ENCODE measurements around the gene FOXL1.

The FOXL1 gene

GRCh38 chr16:86618431-86619238 is 40.3 kb downstream of the FOXL1 start:
- no peak overlapping the region for H3K27ac ChIP-seq (ENCODE audit: insufficient read depth, low read length, poor library complexity, severe bottlenecking)

GRCh38 chr16:86619239-86619794 is 41.0 kb downstream of the FOXL1 start:
- Histone ChIP-seq H3K36me3 (ENCODE audit: control insufficient read depth, insufficient read depth, low read length) (no peaks in the 10 kb centered on the region), H3K27ac (ENCODE audit: insufficient read depth, low read length, poor library complexity, severe bottlenecking) (no peak overlapping the region), H3K27me3 (replicated peaks; ENCODE audit: control insufficient read depth, insufficient read depth, low read length, poor library complexity, severe bottlenecking) (no peaks in the 10 kb centered on the region), H3K9me3 (ENCODE audit: control insufficient read depth, low read length) (no peaks in the 10 kb centered on the region), H3K4me1 (ENCODE audit: control insufficient read depth, insufficient read depth, low read length, poor library complexity, severe bottlenecking) (no peaks in the 10 kb centered on the region), H3K4me3 (ENCODE audit: insufficient read depth, low read depth, low read length, poor library complexity, severe bottlenecking) (no peak overlapping the region)
- no peak for DNase-seq

More at GRCh38 chr16:86618431-86619238, 40.3 kb downstream of the FOXL1 start:
- H3K36me3 ChIP-seq (ENCODE audit: control insufficient read depth, insufficient read depth, low read length): no peaks in the 10 kb centered on the region
- no peaks in the 10 kb centered on the region for H3K27me3 ChIP-seq (replicated peaks; ENCODE audit: control insufficient read depth, insufficient read depth, low read length, poor library complexity, severe bottlenecking)
- H3K4me1 ChIP-seq (ENCODE audit: control insufficient read depth, insufficient read depth, low read length, poor library complexity, severe bottlenecking): no peaks in the 10 kb centered on the region
- H3K9me3 ChIP-seq (ENCODE audit: control insufficient read depth, low read length): no peaks in the 10 kb centered on the region
- DNase-seq: no peak
- H3K4me3 ChIP-seq (ENCODE audit: insufficient read depth, low read depth, low read length, poor library complexity, severe bottlenecking): no peak overlapping the region

- no peak for DNase-seq
- H3K36me3 ChIP-seq (ENCODE audit: control insufficient read depth, insufficient read depth, low read length): no peaks in the 10 kb centered on the region
- H3K9me3 ChIP-seq (ENCODE audit: control insufficient read depth, low read length): no peaks in the 10 kb centered on the region
- no peaks in the 10 kb centered on the region for H3K27me3 ChIP-seq (replicated peaks; ENCODE audit: control insufficient read depth, insufficient read depth, low read length, poor library complexity, severe bottlenecking)
- no peak overlapping the region for H3K4me3 ChIP-seq (ENCODE audit: insufficient read depth, low read depth, low read length, poor library complexity, severe bottlenecking)
- no peaks in the 10 kb centered on the region for H3K4me1 ChIP-seq (ENCODE audit: control insufficient read depth, insufficient read depth, low read length, poor library complexity, severe bottlenecking)
- H3K27ac ChIP-seq (ENCODE audit: insufficient read depth, low read length, poor library complexity, severe bottlenecking): no peak overlapping the region
Measured at GRCh38 chr16:86620184-86620583, 41.8 kb downstream of the FOXL1 start.

GRCh38 chr16:86621966-86622365 is 43.6 kb downstream of the FOXL1 start:
- Histone ChIP-seq H3K9me3 (ENCODE audit: control insufficient read depth, low read length) (no peaks in the 10 kb centered on the region), H3K27ac (ENCODE audit: insufficient read depth, low read length, poor library complexity, severe bottlenecking) (no peak overlapping the region), H3K4me1 (ENCODE audit: control insufficient read depth, insufficient read depth, low read length, poor library complexity, severe bottlenecking) (no peaks in the 10 kb centered on the region), H3K27me3 (replicated peaks; ENCODE audit: control insufficient read depth, insufficient read depth, low read length, poor library complexity, severe bottlenecking) (no peaks in the 10 kb centered on the region), H3K4me3 (ENCODE audit: insufficient read depth, low read depth, low read length, poor library complexity, severe bottlenecking) (no peak overlapping the region), H3K36me3 (ENCODE audit: control insufficient read depth, insufficient read depth, low read length) (no peaks in the 10 kb centered on the region)
- DNase-seq: no peak

GRCh38 chr16:86622700-86623615 is 44.6 kb downstream of the FOXL1 start:
- no peak for DNase-seq
- Histone ChIP-seq H3K4me1 (ENCODE audit: control insufficient read depth, insufficient read depth, low read length, poor library complexity, severe bottlenecking) (no peaks in the 10 kb centered on the region), H3K4me3 (ENCODE audit: insufficient read depth, low read depth, low read length, poor library complexity, severe bottlenecking) (no peak overlapping the region), H3K9me3 (ENCODE audit: control insufficient read depth, low read length) (no peaks in the 10 kb centered on the region), H3K36me3 (ENCODE audit: control insufficient read depth, insufficient read depth, low read length) (no peaks in the 10 kb centered on the region), H3K27ac (ENCODE audit: insufficient read depth, low read length, poor library complexity, severe bottlenecking) (no peak overlapping the region), H3K27me3 (replicated peaks; ENCODE audit: control insufficient read depth, insufficient read depth, low read length, poor library complexity, severe bottlenecking) (no peaks in the 10 kb centered on the region)

- H3K27me3 ChIP-seq (replicated peaks; ENCODE audit: control insufficient read depth, insufficient read depth, low read length, poor library complexity, severe bottlenecking): no peaks in the 10 kb centered on the region
- no peaks in the 10 kb centered on the region for H3K36me3 ChIP-seq (ENCODE audit: control insufficient read depth, insufficient read depth, low read length)
- no peaks in the 10 kb centered on the region for H3K4me1 ChIP-seq (ENCODE audit: control insufficient read depth, insufficient read depth, low read length, poor library complexity, severe bottlenecking)
- no peaks in the 10 kb centered on the region for H3K9me3 ChIP-seq (ENCODE audit: control insufficient read depth, low read length)
- DNase-seq: no peak
- no peak overlapping the region for H3K4me3 ChIP-seq (ENCODE audit: insufficient read depth, low read depth, low read length, poor library complexity, severe bottlenecking)
- H3K27ac ChIP-seq (ENCODE audit: insufficient read depth, low read length, poor library complexity, severe bottlenecking): no peak overlapping the region
Measured at GRCh38 chr16:86625029-86625428, 46.7 kb downstream of the FOXL1 start.

GRCh38 chr16:86625821-86626220 is 47.5 kb downstream of the FOXL1 start:
- Histone ChIP-seq H3K36me3 (ENCODE audit: control insufficient read depth, insufficient read depth, low read length) (no peaks in the 10 kb centered on the region), H3K27ac (ENCODE audit: insufficient read depth, low read length, poor library complexity, severe bottlenecking) (no peak overlapping the region), H3K4me3 (ENCODE audit: insufficient read depth, low read depth, low read length, poor library complexity, severe bottlenecking) (no peak overlapping the region), H3K9me3 (ENCODE audit: control insufficient read depth, low read length) (no peaks in the 10 kb centered on the region), H3K4me1 (ENCODE audit: control insufficient read depth, insufficient read depth, low read length, poor library complexity, severe bottlenecking) (no peaks in the 10 kb centered on the region), H3K27me3 (replicated peaks; ENCODE audit: control insufficient read depth, insufficient read depth, low read length, poor library complexity, severe bottlenecking) (no peaks in the 10 kb centered on the region)
- DNase-seq: no peak

GRCh38 chr16:86626284-86626683 is 47.9 kb downstream of the FOXL1 start:
- no peaks in the 10 kb centered on the region for H3K36me3 ChIP-seq (ENCODE audit: control insufficient read depth, insufficient read depth, low read length)
- no peaks in the 10 kb centered on the region for H3K27me3 ChIP-seq (replicated peaks; ENCODE audit: control insufficient read depth, insufficient read depth, low read length, poor library complexity, severe bottlenecking)
- DNase-seq: no peak
- no peaks in the 10 kb centered on the region for H3K9me3 ChIP-seq (ENCODE audit: control insufficient read depth, low read length)
- no peak overlapping the region for H3K4me3 ChIP-seq (ENCODE audit: insufficient read depth, low read depth, low read length, poor library complexity, severe bottlenecking)
- no peaks in the 10 kb centered on the region for H3K4me1 ChIP-seq (ENCODE audit: control insufficient read depth, insufficient read depth, low read length, poor library complexity, severe bottlenecking)
- no peak overlapping the region for H3K27ac ChIP-seq (ENCODE audit: insufficient read depth, low read length, poor library complexity, severe bottlenecking)

- DNase-seq: no peak
- Histone ChIP-seq H3K9me3 (ENCODE audit: control insufficient read depth, low read length) (no peaks in the 10 kb centered on the region), H3K27me3 (replicated peaks; ENCODE audit: control insufficient read depth, insufficient read depth, low read length, poor library complexity, severe bottlenecking) (no peaks in the 10 kb centered on the region), H3K27ac (ENCODE audit: insufficient read depth, low read length, poor library complexity, severe bottlenecking) (no peak overlapping the region), H3K36me3 (ENCODE audit: control insufficient read depth, insufficient read depth, low read length) (no peaks in the 10 kb centered on the region), H3K4me1 (ENCODE audit: control insufficient read depth, insufficient read depth, low read length, poor library complexity, severe bottlenecking) (no peaks in the 10 kb centered on the region), H3K4me3 (ENCODE audit: insufficient read depth, low read depth, low read length, poor library complexity, severe bottlenecking) (no peak overlapping the region)
Measured at GRCh38 chr16:86626966-86627365, 48.6 kb downstream of the FOXL1 start.

- H3K27ac ChIP-seq (ENCODE audit: insufficient read depth, low read length, poor library complexity, severe bottlenecking): no peak overlapping the region
- H3K4me3 ChIP-seq (ENCODE audit: insufficient read depth, low read depth, low read length, poor library complexity, severe bottlenecking): no peak overlapping the region
- no peaks in the 10 kb centered on the region for H3K4me1 ChIP-seq (ENCODE audit: control insufficient read depth, insufficient read depth, low read length, poor library complexity, severe bottlenecking)
- DNase-seq: no peak
- H3K36me3 ChIP-seq (ENCODE audit: control insufficient read depth, insufficient read depth, low read length): no peaks in the 10 kb centered on the region
- no peaks in the 10 kb centered on the region for H3K27me3 ChIP-seq (replicated peaks; ENCODE audit: control insufficient read depth, insufficient read depth, low read length, poor library complexity, severe bottlenecking)
- H3K9me3 ChIP-seq (ENCODE audit: control insufficient read depth, low read length): no peaks in the 10 kb centered on the region
Measured at GRCh38 chr16:86628614-86629013, 50.3 kb downstream of the FOXL1 start.

Data from effector memory CD4-positive, alpha-beta T cell (primary cell).